GM10266 (cell line): ENCODE measurements around the gene MAPK11.

Source experiments
- DNase-seq: peaks from one replicate; pipeline ENCODE4 v3.0.0; 2012; ENCODE audit errors: extremely low spot score
- TF ChIP-seq, protein P1 (sequence below): IDR thresholded peaks from 2 replicates; pipeline ENCODE4 v1.5.1; 2012; ENCODE audit warnings: mild to moderate bottlenecking, low read depth; ENCODE audit not compliant: control insufficient read depth, insufficient read depth; ENCODE audit errors: missing control alignments

MAPK11 gene

DNA sequence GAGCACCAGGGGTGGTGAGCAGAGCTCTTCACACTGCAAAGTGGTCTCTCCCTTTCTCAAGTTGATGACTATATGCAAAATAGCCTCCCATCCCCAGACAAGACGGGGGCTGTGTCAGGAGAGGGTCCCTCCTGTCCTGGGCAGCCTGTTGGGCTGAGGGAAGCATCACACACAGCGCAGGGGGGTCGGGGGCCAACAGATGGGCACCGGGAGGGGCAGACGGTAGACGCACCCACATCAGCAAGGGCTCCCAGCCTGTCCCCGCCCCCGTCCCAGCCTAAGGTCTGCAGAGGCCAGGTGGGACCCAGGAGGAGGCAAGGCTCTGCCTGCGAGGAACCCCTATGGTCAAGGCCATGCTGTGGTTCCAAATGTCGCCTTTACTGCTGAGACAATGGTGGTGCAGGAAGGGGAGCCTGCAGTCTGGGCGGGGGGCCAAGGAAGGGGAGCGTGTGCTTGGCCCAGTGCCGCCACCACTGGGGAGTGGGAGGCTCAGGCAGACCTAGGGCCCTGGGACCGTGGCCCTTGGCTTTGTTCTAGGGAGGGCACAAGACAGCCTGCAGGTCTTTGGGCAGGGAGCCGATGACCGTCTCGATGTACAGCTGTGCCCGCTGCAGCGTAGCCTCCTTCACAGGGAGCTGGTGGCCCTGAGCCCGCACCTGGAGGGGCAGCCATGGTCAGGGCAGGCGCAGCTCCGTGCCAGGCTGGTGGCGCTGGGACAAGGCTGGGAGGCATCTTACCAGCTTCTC is 41.6 kb upstream of the MAPK11 start:
- no peak for DNase-seq
- TF ChIP-seq, protein P1, sequence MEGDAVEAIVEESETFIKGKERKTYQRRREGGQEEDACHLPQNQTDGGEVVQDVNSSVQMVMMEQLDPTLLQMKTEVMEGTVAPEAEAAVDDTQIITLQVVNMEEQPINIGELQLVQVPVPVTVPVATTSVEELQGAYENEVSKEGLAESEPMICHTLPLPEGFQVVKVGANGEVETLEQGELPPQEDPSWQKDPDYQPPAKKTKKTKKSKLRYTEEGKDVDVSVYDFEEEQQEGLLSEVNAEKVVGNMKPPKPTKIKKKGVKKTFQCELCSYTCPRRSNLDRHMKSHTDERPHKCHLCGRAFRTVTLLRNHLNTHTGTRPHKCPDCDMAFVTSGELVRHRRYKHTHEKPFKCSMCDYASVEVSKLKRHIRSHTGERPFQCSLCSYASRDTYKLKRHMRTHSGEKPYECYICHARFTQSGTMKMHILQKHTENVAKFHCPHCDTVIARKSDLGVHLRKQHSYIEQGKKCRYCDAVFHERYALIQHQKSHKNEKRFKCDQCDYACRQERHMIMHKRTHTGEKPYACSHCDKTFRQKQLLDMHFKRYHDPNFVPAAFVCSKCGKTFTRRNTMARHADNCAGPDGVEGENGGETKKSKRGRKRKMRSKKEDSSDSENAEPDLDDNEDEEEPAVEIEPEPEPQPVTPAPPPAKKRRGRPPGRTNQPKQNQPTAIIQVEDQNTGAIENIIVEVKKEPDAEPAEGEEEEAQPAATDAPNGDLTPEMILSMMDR, result no peak

DNA sequence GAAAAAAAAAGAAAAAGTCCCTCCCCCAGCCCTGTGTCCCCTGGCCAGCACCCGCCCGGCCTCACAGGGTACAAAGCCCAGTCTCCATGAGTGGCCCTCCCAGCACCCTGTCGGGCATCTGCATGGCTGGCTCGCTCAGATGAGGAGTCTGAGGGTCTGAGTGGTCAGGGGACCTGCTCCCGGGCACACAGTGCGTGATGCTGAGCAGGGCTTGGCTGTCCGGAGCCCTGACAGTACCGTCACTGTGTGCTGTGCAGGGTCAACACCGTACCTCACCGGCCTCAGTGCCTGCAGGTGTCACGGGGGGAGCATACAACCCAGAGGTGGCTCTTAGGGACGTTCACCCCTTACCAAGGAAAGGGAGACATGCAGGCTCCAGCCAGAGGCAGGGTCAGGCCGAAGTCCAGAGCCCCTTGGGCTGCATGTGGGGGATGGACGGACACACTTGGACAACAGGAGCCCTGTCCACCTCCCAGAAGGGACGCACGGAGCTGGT is 40.8 kb upstream of the MAPK11 start:
- no peak for DNase-seq
- TF ChIP-seq, protein P1, result no peak

DNA sequence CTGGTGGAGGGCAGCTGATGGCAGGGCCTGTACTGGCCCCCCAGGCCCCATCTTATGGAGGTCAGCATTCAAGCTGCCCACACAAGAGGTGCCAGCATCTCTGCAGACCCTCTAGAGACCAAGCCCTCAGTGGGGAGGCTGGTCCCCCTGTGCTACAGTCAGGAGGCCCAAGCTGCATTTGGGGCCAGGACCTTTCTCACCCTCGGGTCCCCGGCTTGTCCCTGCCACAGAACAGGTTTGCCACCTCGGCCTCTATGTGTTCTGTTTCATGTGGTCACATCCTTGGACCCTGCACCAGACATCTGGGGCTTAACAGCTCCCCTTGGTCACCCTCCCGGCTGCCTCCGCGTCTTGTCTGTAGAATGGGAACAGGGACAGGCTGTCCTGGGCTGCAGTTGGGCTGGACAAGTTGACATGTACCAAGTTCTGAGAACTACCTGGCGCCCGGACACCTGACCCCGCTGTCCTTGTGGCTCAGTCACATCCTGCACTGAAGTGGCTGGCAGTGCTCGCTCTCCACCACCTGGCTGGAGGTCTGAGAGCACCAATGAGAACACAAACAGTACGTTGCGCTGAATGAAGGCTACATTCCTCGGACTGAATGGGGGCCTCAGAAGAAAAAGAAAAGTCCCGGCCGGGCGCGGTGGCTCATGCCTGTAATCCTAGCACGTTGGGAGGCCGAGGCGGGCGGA is 40.0 kb upstream of the MAPK11 start:
- TF ChIP-seq, protein P1, result no peak
- no peak for DNase-seq

DNA sequence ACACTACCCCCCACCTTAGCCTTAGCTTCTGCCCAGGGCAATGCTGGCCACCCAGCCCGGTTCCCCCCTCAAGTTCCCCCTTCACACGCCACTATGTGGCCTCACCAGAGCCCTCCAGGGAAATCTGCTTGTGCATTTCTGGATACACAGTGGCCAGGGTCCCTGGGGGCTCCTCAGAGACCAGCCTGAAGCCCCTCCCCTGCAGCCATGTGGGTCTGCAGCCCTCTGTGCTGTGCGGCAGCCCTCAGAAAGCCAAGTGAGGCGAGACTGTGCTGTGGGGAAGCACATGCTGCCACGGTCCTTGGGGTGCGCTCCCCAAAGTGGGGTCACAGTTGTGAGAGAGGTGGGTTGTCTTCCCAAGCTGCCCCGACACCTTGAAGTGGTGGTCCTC is 39.4 kb upstream of the MAPK11 start:
- TF ChIP-seq, protein P1, result no peak
- DNase-seq, result no peak

DNA sequence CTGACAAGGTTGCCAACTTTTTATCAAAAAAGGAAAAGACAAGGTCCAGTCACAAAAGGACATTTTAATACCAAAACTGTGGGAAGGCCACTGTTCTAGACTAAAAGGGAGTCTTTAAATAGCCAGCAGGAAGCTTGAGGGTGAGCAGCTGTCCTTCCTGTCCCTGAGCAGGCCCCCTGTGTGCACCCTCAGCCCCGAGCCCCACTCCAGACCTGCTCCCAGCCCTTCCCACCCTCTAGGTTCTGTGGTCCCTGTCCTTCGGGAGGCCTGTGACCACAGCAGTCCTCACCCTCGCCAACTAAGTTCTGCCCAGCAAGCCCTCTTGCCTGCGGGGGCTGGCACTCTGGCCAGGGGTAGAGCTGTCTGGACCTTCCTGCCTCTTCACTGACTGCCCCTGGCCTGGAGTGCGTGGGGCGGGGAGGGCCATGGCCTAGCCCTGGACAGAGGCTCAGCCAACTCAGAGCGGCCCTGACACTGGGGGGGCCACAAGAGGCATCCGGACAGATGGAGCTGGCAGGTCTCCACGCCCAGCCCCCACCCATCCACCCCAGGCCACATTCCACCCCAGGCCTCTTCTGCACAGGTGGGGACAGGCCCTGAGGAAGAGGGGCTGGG is 38.9 kb upstream of the MAPK11 start:
- TF ChIP-seq, protein P1, result no peak
- no peak for DNase-seq

DNA sequence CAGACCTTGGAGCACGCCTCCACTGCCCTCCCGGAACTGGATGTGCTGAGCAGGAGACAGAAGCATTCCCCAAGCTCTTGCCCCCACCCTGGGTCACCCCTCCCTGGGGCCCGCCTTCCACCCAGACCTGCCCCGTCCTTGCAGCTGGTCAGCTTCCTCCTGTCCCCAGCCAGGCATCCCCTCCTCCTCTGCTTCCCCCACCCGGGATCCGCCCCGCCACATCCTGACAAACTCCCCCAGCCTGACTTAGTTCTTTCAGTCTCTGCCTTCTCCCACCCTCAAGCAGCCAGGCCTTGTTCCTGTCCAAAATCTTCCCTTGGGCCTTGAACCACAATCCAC is 38.4 kb upstream of the MAPK11 start:
- DNase-seq, result no peak

More for the DNA sequence above, 38.4 kb upstream of the MAPK11 start:
- TF ChIP-seq, protein P1, result no peak
